Vagina (tissue), 2 donors: ENCODE results near the gene COLQ.

ENCODE experiments used
- POLR2A ChIP-seq, 2 donors: fragments of 450-650 bp; IDR thresholded peaks; one replicate each; pipeline ENCODE4 v1.6.1; 2017; ENCODE audit warnings: antibody characterized with exemption in 2 of 2, mild to moderate bottlenecking in 2 of 2, moderate library complexity in 2 of 2
- POLR2AphosphoS5 ChIP-seq, 2 donors: sonication (generic); formaldehyde crosslinking; IDR thresholded peaks; one replicate each; pipeline ENCODE4 v1.9.0; 2017; ENCODE audit warnings: antibody characterized with exemption in 2 of 2, mild to moderate bottlenecking in 2 of 2, low read depth in 1 of 2; ENCODE audit not compliant: insufficient read depth in 1 of 2
- TF ChIP-seq, protein P1 (sequence below), 3 experiments: fragments of 450-650 bp in 2 of 3; fragments of 200-600 bp in 1 of 3; sonication (generic) in 1 of 3; IDR thresholded peaks; one replicate each; pipeline ENCODE4 v1.5.1; 2017 to 2019; ENCODE audit warnings: antibody characterized with exemption in 3 of 3, mild to moderate bottlenecking in 2 of 3, moderate library complexity in 2 of 3

DNA sequence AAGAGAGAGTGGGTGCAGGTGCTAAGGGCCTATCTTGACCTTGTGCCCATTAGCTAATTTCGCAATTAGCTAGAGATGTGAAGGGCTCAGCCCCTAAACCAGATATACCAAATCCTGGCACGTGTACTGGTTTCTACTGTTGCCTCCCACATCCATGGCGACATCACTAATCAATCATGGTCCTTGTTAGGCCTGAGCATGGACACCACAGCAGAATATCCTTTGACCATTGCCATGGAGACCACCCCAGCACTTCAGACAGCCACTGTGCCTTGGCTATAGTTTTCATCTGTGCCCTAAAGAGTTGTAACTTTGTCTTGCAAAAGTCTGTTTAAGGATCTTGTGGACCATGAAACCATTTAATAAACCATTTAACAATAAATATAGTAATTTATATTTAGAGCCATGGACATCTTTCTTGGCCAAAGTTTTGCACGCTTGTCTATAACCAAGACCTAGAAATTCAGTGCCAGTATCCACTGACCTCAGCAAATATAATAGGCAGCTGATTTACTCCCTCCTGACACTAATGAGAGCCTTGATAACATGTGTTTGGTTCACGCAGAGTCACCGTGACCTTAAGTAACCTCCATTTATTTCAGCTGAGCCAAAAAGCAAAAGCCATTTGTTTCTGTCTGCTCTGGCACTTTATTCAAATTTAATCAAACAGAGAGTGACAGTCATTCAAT is 43.4 kb downstream of the COLQ start:
- no peak for TF ChIP-seq POLR2A (IDR thresholded peaks at IDR 0.05)
- TF ChIP-seq POLR2AphosphoS5 (IDR thresholded peaks at IDR 0.05; ENCODE audit: insufficient read depth in 1 of 2, low read depth in 1 of 2) = no peak
- TF ChIP-seq, protein P1, sequence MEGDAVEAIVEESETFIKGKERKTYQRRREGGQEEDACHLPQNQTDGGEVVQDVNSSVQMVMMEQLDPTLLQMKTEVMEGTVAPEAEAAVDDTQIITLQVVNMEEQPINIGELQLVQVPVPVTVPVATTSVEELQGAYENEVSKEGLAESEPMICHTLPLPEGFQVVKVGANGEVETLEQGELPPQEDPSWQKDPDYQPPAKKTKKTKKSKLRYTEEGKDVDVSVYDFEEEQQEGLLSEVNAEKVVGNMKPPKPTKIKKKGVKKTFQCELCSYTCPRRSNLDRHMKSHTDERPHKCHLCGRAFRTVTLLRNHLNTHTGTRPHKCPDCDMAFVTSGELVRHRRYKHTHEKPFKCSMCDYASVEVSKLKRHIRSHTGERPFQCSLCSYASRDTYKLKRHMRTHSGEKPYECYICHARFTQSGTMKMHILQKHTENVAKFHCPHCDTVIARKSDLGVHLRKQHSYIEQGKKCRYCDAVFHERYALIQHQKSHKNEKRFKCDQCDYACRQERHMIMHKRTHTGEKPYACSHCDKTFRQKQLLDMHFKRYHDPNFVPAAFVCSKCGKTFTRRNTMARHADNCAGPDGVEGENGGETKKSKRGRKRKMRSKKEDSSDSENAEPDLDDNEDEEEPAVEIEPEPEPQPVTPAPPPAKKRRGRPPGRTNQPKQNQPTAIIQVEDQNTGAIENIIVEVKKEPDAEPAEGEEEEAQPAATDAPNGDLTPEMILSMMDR (IDR thresholded peaks at IDR 0.05) = no peak
